Hematopoietic multipotent progenitor cell (in vitro differentiated cells): Measurements from ENCODE around the gene ZNF883. TPM values are rescaled to one million over a fixed set of nuclear protein-coding genes. Genes with fewer than 3 reads are reported as not detected.
"Not testable (repeated sequence)": the region's sequence is repeated elsewhere in the genome, so short reads cannot be mapped to it uniquely, and the experiment has no call there.

Source experiments
- DNase-seq, 3 donors: peaks; one replicate each; pipeline ENCODE4 v3.0.0-alpha.2; 2011 to 2015; ENCODE audit warnings: low read depth in 2 of 3, low spot score in 2 of 3
- total RNA-seq: library from RNA; depleted of rRNA; stranded (reverse); fragments of >200 nt; gene quantifications from one replicate; pipeline ENCODE4 v1.2.3, GENCODE V29; 2012

Gene ZNF883
- total RNA-seq = 1.1 TPM

DNA sequence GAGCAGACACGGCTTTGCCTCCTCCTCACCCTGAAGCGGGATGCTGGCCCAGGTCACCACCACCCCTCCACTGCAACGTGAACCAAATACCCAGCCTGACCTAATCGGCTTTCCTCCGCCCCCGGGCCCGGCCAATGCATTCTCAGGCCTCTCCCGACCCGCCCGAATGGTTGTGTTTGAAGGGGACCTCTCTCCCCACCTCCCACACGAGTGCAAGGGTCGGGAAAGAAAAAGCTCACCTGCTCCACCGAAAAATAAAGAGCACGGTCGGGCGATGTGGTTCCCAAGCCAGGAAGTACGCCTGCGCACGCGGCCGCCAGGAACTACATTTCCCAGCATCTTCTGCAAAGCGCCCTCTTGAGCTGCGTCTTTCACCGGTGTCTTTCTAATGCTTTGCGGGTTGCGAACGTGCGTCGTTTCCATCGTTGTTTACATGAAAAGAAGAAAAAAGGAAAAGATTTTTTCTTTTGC is at the start of gene ZNF883:
Gene ZNF883 (minus strand): TSS at position 282 of the 471 bp plus-strand sequence.
- peak in 2 of 3 donors; percentile 14 to 51 for DNase-seq

DNA sequence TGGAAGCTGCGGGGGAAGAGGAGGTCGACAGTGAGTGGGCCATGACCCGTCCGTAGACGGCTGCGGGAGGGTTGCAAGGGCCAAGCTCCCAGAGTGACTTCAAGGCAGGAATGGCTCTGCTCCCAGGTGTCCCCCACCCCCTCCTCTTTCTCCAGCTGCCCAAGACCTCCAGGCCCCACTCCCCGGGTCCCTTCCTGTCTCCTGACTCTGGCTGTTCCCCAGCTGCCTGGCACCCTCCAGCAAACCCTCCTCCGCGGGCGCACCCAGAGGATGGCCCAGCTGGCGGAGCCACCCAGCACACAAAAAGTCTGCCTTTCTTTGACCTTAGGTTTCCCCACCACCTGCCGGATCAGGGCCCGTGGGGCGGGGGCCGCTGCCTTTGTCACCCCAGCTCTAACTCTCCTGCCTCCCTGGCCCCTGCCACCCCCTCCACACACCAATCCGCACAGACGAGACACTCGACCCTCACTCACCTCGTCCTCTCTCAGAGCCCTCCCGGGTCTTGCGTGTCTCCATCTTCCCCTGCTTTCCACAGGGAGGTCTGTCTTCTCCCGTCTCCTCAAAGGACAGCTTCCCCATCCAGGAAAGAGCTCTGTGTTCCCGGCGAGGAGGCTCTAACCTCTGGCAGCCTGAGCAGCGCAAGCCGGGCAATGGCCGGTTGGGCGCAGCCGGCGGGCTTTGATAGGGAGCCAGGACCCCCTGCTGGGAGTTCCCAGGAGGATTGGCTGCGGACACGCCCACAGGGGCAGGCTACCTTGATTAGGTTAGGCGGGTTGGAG is 49.3 kb upstream of the ZNF883 start:
- DNase-seq = not testable (repeated sequence)

DNA sequence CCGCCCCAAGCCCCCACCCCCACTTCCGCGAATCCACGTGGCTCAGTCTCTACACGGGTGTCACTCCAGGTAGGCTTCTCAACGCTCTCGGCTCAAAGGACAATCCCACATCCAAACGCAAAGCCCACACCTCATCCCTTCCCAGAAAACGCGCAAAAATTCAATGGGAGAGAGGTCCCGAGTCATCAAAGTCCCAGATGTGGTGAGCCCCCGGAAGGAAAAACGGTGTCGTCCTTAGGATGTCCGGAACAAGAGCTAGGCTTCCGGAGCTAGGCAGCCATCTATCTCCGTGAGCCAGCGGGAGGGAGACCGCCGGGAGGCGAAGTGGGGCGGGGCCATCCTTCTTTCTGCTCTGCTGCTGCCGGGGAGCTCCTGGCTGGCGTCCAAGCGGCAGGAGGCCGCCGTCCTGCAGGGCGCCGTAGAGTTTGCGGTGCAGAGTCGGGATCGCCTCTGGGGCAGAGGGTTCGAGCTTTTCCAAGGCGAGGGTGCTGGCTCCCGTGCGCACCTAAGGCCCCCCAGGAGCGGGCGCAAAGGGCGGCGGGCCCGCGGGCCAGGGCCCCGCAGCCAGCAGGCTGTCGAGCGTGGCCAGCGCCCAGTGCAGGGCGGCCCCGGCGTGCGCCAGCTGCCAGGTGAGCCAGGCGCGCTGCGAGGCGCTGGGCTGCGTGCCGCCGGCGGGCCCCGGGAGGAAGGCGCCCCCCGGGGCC is 47.7 kb upstream of the ZNF883 start:
- DNase-seq = not testable (repeated sequence)

DNA sequence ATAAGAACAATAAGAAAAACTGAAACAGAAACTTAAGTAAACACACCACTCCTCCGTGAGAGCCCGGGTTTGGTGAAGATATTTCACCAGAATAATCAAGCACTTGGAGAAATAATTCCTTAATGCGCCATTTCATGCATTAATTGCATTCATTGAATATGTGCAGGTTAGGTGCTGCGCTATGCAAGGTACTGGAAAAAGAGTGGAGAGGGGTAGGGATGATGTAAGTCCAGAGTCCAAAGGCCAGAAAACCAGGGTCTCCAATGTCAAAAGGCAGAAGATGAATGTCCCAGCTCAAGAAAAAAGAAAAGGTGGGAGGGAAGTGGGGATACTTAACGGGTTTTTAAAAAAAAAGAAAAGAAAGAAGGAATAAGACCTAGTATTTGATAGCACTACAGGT is 45.2 kb upstream of the ZNF883 start:
- DNase-seq = no peak

DNA sequence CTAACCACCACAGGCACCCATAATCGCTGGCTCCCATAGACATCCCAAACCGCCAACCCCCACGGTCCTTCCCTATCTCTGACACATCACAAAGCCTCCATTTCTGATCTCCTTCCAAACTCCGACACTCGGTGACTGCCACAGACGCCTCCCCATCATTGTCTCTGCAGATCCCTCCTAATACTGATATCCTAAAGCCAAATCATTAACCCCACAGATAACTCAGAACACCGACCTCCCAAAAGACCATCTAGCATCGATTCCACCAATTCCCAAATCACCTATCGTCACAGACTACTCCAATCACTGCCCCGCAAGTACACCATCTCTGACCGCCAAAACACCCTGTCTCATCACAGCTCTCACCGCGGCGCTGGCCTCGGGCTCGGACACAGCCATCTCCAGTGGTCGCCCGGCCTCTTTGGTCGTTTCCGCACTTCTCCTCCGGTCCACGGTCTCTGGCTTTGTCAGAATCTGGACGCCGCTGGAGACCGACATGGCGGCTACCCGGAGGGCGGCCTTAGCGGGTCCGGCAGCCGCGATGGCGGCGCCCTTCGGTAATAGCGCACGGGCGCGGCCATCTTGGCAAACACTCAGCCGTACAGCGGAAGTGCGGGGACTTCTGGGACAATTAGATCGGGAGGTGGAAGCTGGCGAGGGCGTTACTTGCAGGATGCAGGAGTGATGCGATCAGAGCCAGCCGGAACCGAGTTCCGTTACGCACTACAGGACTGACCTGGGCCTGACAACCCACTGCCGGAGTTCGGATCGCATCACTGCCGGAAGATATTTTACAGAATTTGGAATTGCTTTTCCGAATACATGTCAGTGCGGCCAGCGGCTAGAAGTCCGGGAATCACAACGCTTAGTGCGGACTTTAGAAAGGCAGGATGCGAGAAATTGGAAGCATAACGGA is 44.5 kb upstream of the ZNF883 start, which contains the start of gene ZFP37:
Gene ZFP37 (minus strand): TSS at position 534 of the 916 bp plus-strand sequence. CDS start 36 bp downstream, at position 498.
- DNase-seq = peak; percentile 57 to 82 (median 72)

DNA sequence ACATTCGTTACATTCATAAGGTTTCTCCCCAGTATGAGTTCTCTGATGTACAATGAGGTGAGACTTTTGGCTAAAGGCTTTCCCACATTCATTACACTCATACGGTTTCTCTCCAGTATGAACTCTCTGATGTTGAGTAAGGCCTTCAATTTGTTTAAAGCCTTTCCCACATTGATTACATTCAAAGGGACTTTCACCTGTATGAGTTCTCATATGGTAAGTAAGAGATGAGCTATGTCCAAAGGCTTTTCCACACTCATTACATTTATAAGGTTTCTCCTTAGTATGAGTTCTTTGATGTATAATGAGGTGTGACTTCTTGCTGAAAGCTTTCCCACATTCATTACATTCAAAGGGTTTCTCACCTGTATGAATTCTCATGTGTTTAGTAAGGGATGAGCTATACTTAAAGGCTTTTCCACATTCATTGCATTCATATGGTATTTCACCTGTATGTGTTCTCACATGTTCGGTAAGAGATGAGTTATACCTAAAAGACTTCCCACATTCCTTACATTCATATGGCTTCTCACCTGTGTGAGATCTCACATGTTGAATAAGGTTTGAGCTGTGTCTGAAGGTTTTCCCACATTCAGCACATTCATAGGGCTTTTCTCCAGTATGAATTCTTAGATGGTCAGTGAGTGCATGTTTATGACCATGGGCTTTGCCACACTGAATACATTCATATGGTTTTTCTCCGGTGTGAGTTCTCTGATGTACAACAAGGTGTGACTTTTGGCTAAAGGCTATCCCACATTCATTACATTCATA is 31.1 kb upstream of the ZNF883 start:
- DNase-seq = no peak

DNA sequence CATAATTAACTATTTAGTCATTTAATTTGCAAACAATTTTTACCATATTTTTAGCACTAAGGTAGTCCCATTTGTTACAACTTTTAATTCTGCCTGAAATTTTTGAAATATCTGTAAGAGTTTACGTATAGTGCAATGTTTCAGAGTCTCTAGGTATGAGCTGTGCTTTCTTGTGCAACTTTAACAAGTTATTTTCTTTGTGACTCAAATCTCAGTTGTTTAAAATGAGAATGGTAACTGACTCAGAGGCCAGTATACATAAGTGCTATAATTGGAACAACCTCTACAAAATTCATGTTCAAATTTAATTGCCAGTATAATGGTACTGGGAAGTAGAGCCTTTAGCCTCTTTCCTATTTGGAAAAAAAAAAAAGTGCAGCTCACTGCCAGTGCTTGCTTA is 14.2 kb upstream of the ZNF883 start:
- DNase-seq = no peak

DNA sequence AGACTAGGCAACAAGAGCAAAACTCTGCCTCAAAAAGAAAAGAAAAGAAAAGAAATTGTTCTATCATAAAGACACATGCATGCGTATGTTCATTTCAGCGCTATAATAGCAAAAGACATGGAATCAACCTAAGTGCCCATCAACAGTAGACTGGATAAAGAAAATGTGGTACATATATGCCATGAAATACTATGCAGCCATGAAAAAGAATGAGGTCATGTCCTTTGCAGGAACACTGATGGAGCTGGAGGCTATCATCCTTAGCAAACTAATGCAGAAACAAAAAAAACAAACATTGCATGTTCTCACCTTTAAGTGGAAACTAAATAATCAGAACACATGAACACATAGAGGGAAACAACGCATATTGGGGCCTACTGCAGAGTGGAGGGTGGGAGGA is 6.3 kb upstream of the ZNF883 start:
- DNase-seq = no peak

DNA sequence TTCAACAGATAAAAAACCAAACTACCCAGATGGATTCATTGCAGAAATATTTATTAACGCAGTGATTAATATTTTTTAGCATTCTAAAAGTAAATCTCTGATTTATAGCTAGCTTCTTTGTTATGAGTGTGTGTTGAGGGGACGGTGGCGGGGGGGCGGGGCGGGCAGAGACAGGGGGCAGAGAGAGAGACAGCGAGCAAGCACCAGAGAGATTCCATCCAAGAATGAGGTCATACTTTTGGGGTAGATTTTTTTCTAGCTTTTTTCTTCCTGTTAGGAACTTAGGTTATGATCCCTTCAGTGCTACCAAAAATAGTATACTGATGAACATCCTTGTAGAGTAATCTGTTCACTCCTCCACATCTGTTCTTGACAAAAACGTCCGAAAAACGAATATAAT is 500 bp upstream of the ZNF883 start:
- no peak for DNase-seq

DNA sequence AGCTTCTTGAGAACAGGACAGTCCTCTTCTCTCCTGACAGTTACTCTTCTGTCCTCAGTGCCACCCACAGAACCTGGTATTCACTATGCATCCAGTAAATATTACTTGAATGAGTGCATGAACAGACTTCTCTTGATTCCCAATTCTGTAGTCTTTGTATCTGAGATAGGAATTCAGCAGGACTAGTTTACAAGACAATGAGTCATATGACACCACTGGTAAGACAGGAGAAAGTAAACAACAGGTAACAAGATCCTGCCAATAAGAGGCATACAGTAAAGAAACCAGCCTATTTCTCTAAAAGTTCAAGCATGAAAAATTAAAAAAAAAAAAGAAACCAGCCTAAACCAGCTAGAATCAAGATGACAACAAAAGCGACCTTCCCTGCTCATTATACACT is 6.2 kb downstream of the ZNF883 start:
- DNase-seq = no peak

DNA sequence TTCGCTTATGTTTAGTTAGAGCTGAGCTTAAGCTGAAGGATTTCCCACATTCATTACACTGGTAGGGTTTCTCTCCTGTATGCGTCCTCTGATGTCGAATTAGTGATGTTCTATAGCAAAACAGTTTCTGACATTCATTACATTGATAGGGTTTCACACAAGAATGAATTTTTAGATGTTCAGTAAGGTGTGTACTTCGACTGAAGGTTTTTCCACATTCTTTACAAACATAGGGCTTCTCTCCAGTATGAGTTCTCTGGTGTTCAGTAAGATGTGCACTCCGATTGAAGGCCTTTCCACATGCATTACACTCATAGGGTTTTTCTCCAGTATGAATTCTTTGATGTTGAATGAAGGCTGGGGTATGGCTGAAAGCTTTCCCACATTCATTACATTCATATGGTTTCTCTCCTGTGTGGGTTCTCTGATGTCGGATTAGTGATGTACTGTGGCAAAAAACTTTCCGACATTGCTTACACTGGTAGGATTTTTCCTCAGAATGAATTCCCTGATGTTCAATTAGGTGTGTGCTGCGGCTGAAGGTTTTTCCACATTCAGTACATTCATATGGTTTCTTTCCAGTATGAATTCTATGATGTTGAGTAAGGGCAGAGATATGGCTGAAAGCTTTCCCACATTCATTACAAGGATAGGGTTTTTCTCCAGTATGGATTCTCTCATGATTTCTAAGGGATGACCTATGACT is 14.6 kb downstream of the ZNF883 start:
- no peak for DNase-seq

DNA sequence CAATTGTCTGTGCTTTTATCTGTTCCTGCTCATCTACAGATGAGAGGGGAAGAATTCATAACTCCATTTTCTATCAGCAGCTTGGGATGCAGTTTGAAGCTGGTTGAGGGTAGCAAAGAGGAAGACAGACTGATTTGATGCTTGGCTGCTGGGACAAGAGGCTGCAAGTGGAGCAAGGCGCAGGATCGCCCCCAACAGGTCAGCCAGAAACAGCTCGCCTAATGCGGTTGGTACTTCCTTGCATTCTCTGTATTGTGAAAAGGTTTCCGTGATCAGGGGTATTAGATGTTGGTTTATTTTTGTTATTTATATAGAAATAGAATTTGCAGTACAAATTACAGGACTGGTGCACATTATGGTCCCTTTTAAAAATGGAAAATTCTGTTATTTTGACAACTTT is 40.6 kb downstream of the ZNF883 start:
- peak in 2 of 3 donors; percentile 9 to 18 for DNase-seq

DNA sequence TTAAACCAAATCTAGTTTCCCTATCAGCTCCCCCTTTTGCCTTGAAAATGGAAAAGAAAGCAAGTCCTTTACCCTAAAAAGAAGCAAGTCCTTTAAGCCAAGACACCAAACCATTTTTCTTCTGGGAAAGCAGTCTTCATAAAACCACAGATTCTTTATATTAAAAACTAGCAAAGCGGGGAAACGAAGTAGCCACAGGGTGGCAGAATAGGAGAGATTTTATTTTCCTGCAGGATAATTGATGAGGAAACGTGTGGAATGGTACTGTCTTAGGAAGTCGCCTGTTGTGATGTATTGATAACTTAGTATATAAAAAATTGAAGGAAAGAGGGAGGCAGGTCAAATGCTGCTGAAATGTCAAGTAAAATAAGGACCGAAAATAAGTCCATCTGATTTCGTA is 41.1 kb downstream of the ZNF883 start:
- DNase-seq = no peak

DNA sequence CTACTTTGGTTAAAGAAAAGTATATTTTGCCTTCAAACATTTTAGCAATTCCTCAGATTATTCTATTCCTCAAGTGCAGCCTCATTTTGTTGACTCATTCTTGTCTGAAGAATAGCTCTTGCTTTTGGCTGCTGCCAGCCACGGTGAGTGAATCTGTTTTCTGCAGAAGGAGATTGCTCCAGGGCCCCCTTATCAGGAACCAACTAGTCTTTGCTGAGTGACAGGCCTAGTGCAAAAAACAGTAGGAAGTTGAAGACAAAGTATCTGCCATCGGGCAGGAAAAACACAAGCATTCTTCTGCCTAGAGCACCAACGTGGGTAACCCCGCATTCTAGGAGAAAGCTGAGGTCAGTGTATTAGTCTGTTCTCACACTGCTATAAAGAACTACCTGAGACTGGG is 42.3 kb downstream of the ZNF883 start:
- DNase-seq = peak in 1 of 3 donors; percentile 10

DNA sequence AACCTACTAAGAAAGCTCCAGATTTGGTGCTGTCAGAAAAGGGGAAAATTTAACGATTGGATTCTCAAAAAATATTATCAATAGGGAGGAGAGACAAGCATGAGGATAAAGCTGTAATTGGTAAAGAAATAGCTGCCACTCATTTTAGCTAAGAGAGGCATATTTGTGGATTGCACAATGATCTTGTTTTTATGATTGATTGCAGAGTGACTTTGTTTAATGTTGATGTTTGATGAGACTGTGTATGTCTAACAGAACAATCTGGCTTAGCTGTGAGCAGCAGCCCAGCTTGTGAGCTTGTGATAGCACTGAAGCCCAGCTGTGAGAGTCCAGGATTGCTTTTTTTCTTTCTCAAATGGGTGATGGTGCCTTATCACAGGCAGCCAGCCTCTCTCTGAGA is 56.4 kb downstream of the ZNF883 start:
- DNase-seq = no peak

DNA sequence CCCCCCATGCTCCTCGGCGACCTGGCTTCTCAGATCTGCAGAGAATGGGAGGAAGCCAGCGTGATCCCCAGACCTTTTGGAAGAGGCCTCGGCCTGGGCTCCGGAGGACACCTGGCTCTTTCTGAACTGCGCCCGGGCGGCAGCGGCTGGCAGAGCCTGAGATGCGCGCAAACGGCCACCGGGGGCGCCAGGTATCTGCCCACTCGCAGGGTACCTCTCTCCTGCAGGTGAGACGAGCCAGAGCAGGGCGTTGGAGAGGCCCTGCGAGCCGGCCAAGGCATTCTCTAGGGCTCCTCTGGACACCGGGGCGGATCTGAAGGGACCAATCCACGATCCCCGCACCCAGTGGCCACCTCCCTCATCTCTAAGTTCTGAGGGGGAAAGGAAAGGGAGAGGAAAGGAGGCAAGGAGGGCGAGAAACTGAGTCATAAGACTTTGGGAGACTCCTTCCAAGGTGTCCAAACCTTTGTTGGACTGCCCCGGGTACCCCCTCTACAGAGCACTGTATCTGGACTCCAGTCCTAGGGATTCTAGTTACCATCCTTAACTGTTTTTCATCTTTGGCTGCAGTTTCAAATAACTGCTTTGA is 66.3 kb downstream of the ZNF883 start:
- no peak for DNase-seq

DNA sequence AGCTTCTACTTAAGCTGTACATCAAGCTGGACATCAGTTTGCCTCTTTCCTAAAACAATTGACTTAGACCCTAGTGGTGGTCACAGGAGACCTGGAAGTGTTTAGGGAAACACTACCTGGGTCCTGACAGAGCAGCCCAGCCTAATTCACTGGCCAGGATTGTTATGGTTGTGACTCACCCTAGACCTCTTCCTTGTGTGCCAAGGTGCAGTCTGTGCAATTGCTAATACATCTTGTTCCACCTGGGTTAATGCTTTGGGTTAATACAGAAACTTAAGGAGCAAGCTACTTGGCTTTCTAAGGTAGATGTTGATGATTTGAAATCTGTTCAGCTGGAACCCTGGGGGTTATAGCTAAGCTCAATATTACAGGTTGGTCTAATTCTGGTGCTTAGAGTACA is 72.6 kb downstream of the ZNF883 start:
- DNase-seq = no peak

DNA sequence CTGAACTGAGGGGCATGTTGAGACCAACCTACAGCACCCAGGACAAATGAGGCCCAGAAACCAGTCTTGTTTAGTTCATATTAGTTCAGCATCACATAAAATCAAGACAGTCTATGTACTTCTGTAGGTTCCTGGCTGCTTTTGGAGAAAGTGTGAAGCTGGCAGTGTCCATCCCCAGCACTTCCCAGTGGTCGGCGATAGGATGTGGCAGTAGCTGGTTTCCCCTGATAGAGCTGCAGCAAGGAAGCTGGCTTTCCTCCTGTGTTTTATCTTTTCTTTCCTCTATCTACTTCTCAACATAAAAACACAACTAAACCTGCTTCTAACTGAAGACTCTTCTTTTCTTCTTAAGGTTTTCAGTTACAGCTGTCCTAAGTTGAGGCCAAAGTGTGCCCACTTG is 78.3 kb downstream of the ZNF883 start:
- peak in 2 of 3 donors; percentile 23 to 33 for DNase-seq

DNA sequence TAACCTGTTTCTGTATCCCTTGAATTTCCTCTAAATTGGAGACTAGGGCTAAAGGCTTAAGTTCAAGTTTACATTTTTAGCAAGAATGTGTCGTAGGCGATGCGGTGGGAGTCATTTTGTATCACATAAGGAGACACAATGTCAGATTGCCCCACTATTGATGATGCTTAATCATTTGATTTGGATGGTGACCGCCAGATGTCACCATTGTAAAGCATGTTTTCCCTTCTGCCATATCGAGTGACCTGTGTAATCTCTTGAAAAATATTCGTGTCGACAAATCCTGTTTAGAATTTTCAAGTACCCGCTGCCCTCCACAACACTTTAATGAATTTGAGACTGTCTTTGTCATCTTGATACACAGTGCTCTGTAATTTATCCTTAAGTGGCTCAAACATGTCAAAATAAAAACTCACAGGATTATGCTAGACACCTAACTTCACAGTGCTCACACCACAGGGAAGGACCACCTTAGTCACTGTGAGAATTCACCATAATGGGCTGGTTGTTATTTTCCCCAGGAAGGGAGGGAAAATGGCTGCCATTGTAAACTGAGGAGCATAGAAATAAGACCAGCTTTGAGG is 86.8 kb downstream of the ZNF883 start:
- DNase-seq = peak in 2 of 3 donors; percentile 33 to 65
